Middle frontal gyrus (tissue), 1 donor: ENCODE results near the gene ZNFX1.
A peak's percentile ranks its signal among the peaks of the same experiment; 100 is the strongest.
"Not testable (repeated sequence)": the region's sequence is repeated elsewhere in the genome, so short reads cannot be mapped to it uniquely, and the experiment has no call there.

Experiments
- DNase-seq: peaks from one replicate; pipeline ENCODE4 v3.0.0-alpha.2; 2015; ENCODE audit warnings: low spot score; ENCODE audit errors: extremely low spot score

ZNFX1 gene

DNA sequence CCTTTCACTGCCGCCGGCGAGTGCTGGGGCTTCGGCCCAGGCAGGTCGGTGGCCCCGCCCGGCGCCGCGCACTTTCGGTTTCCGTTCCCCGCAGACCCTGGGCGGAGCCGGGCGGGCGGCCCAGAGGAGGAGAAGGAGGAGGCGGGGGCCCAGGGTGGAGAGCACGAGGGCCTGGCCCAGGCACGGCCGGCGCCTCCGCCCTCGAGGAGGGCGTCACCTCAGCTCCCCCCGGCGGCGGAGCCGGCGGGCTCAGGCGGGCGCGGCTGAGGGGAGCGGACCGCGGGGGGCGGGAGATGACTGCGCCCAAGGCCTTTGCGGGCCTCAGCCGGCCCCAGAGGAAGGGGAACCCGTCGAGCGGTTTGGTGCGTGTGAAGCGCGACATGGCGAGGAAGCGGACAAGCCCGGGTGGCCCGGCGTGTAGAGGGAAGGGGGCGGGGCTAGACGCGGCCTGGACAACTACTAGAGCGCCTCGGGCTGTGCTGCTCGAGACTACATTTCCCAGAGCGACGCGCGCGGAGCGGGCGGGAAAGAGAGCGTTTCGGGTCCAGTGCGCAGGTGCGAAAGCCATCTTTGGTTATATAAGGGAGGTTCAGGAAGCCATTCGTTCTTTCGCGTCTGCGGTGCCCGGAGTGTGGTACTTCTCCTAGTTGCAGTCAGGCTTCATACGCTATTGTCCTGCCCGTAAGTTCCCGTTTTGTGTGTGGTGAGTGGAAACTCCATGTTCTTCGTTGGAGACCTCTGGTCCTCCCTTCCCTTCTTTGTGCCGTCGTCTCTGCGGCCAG, at the start of gene ZNFX1:
TSS of gene ZNFX1 (minus strand) at position 22 of the 782 bp plus-strand sequence. CDS start 2,218 bp downstream, outside the sequence.
- peak; percentile 99 for DNase-seq

- no peak for DNase-seq
These were observed 48.2 kb upstream of the ZNFX1 start for GRCh38 chr20:49326026-49326425.

- DNase-seq, result no peak
These were observed 46.4 kb upstream of the ZNFX1 start for GRCh38 chr20:49324306-49324705.

DNA sequence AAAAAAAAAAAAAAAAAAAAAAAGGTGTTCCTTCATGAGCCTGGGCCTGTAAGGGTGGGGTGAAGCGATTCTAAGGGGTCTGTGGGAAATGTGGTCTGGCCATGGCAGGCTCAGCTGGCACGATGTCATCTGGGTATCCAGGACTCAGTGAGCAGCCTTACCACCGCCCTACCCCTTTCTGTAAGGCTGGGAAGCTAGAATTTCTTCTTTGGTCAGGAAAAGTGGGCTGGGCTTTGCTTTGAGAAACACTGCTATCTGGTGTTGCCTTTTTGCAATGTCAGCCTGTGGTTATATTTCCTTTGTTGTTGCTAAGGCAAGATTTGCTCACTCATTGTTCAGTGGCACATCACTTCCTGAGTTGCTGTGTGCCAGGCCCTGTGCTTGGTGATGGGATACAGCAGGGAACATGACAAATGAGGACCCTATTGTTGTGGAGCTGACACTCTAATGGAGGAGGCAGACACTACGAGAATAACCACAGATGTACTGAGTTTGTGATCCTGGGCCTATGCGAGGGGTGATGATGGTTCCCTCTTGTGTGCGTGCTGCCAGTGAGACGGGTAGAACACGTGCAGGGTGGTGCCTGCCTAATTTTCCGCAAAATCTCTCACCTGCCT, 45.9 kb upstream of the ZNFX1 start:
- DNase-seq, result no peak

GRCh38 chr20:49320460-49320859, 42.6 kb upstream of the ZNFX1 start:
- no peak for DNase-seq

GRCh38 chr20:49319208-49319809, 41.5 kb upstream of the ZNFX1 start:
- no peak for DNase-seq

DNA sequence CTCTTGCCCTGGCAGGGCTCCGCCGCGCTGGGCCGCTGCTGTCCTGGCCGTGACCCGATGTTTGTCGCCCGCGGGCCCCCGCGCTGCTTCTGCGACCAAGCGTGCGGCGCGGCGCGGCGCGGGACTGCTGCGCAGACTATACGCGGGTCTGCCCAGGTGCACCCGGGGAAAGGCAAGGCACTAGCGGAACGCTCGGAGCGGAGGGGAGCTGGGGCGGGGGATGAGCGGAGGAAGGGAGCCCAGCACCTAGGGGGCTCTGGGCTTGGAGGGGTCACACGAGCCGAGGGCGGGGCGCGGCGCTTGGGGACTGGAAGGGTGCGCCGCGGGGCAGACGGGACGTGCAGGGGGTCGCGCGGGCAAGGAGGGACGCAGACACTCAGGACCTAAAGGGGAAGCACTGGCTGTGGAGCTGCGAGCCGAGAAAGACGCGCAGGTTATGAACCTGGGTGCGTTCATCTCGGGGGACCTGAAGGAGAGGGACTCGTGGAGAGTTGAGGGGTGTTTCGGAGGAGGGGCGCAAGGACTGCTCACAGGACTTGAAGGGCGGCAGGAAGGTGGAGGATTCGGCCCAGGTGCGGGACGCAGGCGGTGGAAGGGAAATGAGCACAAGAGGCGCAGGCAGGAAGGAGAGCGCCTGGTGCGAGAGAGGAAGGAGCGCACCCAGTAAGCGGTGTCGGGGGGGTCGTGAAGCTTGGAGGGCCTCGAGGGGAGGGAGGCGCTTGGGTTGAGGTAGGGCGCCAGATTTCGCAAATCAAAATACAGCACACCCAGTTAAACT, 40.8 kb upstream of the ZNFX1 start:
- DNase-seq, result no peak

GRCh38 chr20:49318091-49318429, 40.2 kb upstream of the ZNFX1 start:
- DNase-seq, result no peak

GRCh38 chr20:49316704-49317103, 38.8 kb upstream of the ZNFX1 start:
- no peak for DNase-seq

- no peak for DNase-seq
These were observed 37.7 kb upstream of the ZNFX1 start for GRCh38 chr20:49315580-49315979.

DNA sequence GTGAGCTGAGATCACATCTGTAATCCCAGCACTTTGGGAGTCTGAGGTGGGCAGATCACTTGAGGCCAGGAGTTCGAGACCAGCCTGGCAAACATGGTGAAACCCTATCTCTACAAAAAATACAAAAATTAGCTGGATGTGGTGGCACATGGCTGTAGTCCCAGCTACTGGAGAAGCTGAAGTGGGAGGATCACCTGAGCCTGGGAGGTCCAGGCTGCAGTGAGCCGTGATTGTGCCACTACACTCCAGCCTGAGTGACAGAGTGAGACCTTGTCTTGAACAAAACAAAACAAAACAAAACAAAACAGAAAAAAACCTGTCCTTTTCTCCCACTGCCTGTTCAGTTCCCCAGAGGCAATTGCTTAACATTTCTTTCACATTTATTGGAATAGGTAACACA, 36.2 kb upstream of the ZNFX1 start:
- DNase-seq, result not testable (repeated sequence)

- DNase-seq, result peak; percentile 21
These were observed 35.4 kb upstream of the ZNFX1 start for GRCh38 chr20:49313283-49313682.

- DNase-seq, result no peak
These were observed 34.8 kb upstream of the ZNFX1 start for GRCh38 chr20:49312661-49313060.

GRCh38 chr20:49310705-49311104, 32.8 kb upstream of the ZNFX1 start:
- DNase-seq, result no peak

DNA sequence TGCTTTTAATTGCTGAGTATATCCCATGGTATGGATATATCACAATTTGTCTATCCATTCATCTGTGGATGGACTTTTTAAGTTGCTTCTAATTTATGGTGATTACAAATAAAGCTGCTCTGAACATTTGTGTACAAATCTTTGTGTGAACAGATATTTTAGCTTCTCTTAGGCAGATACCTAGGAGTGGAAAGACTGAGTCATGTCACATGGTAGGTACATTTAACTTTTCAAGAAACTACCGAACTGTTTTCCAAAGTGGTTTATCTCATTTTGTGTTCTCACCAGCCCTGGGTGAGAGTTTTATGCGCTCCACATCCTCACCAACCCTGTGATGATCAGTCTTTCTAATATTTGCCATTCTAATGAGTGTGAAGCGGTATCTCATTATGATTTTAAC, 31.0 kb upstream of the ZNFX1 start:
- DNase-seq, result no peak

- DNase-seq, result no peak
These were observed 29.2 kb upstream of the ZNFX1 start for GRCh38 chr20:49306903-49307620.

DNA sequence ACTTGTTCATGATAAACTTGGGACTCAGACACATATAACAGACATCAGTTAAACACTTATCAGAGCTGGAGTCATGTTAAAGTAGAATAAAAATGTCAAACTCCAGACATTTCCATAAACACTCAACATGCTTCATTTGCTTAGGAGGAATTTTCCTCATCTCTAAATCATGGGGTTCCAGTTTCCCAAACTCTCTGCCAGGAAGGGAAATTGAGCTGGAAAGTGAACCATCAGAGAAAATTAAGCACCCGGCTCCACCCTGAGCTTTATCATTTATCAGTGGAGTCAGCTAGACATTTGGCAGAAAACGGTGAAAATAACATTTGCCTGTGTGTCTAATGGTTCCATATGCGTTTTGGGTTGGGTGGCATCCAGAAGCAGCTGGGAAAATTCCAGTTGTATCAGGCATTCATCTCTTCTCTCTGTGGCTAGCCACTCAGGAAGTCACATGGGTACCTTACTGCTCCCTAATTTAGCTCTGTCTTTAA, 25.3 kb upstream of the ZNFX1 start:
- DNase-seq, result no peak

DNA sequence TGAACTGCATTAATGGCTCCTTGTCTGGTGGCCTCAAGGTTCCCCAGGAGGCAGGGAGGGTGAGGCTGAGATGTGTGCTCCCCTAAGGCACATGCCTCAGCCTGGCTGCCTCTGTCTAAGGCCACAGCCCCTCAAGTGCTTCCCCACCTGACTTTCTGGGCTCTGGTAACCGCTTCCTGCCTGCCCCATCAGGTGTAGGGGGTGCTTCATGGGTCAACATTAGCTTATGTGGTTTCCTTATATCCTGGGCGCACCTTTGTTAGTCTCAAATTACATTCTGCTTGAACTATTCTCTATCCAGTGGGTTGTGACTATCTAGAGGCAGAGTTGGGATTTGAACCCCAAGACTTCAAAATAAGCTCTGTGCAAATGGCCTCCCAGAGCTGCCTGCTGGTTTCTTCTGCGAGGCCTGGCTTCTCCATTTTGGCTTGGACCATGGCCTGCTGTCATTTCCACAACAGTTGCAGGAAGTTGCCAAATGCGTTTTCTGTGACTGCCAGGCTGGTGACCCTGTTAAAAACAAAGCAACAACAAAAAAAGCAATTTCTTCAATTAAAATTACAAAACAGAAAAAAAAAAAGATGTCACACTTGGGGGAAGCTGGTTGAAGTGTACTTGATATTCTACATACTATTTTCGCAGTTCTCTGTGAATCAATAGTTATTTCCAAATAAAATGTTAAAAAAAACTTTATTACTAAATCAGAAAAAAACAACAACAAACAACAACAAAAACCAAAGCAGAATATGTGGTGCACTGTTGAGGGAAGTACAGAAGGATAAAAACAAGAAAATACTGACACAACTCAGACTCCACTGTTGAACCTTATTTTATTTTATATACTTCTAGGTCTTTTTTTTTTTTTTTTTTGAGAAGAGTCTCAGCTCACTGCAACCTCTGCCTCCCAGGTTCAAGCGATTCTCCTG, 20.0 kb upstream of the ZNFX1 start:
- no peak for DNase-seq

- DNase-seq, result not testable (repeated sequence)
These were observed 16.3 kb upstream of the ZNFX1 start for GRCh38 chr20:49294002-49294654.
